ENCODE results near the gene MTERF4. TPM values are rescaled to one million over a fixed set of nuclear protein-coding genes. Genes with fewer than 3 reads are reported as not detected.

The MTERF4 gene
- total RNA-seq, 2 donors from 2014 or later, result 91.3 to 98.5 TPM

- Histone ChIP-seq H3K4me1 (replicated peaks) (no peaks in the 10 kb centered on the region), H3K4me3 (no peak overlapping the region), H3K36me3 (peaks cover 0 to 4% of the 10 kb centered on the region in 2 donors), H3K9me3 (no peaks in the 10 kb centered on the region), H3K27ac (no peak overlapping the region), H3K27me3 (replicated peaks; ENCODE audit: insufficient read depth) (no peaks in the 10 kb centered on the region)
- TF ChIP-seq POLR2A (IDR thresholded peaks at IDR 0.05), result no peak
- no peak for TF ChIP-seq POLR2AphosphoS5 (IDR thresholded peaks at IDR 0.05)
- no peak for TF ChIP-seq CTCF (IDR thresholded peaks at IDR 0.05)
- WGBS, result 91% methylated on average over 16 of the region's 16 CpGs
- intact Hi-C loops (cut with DNase I), result no loop called here
- no peak for DNase-seq (ENCODE audit: low spot score)
Observed at GRCh38 chr2:241138471-241138870, 36.4 kb upstream of the MTERF4 start.

GRCh38 chr2:241137276-241138190 is 35.4 kb upstream of the MTERF4 start:
- H3K27ac ChIP-seq, result no peak overlapping the region

GRCh38 chr2:241136661-241137260 is 34.7 kb upstream of the MTERF4 start:
- DNase-seq (ENCODE audit: low spot score), result no peak
- WGBS, result 94% methylated on average over 25 of the region's 25 CpGs
- Histone ChIP-seq H3K9me3 (no peaks in the 10 kb centered on the region), H3K27ac (no peak overlapping the region), H3K4me1 (replicated peaks) (no peaks in the 10 kb centered on the region), H3K27me3 (replicated peaks; ENCODE audit: insufficient read depth) (no peaks in the 10 kb centered on the region), H3K4me3 (no peak overlapping the region), H3K36me3 (peaks cover 0 to 4% of the 10 kb centered on the region in 2 donors)
- TF ChIP-seq POLR2A (IDR thresholded peaks at IDR 0.05), result no peak
- TF ChIP-seq CTCF (IDR thresholded peaks at IDR 0.05), result no peak
- TF ChIP-seq POLR2AphosphoS5 (IDR thresholded peaks at IDR 0.05), result no peak
- intact Hi-C loops (cut with DNase I), result no loop called here

More at GRCh38 chr2:241137276-241138190, 35.4 kb upstream of the MTERF4 start:
- WGBS, result 94% methylated on average over 24 of the region's 24 CpGs
- TF ChIP-seq POLR2AphosphoS5 (IDR thresholded peaks at IDR 0.05) (no peak), POLR2A (IDR thresholded peaks at IDR 0.05) (no peak), CTCF (IDR thresholded peaks at IDR 0.05) (no peak)
- Histone ChIP-seq H3K9me3 (no peaks in the 10 kb centered on the region), H3K4me1 (replicated peaks) (no peaks in the 10 kb centered on the region), H3K4me3 (no peak overlapping the region), H3K36me3 (peaks cover 0 to 4% of the 10 kb centered on the region in 2 donors), H3K27me3 (replicated peaks; ENCODE audit: insufficient read depth) (no peaks in the 10 kb centered on the region)
- DNase-seq (ENCODE audit: low spot score), result no peak
- intact Hi-C loops (cut with DNase I), result no loop called here

DNA sequence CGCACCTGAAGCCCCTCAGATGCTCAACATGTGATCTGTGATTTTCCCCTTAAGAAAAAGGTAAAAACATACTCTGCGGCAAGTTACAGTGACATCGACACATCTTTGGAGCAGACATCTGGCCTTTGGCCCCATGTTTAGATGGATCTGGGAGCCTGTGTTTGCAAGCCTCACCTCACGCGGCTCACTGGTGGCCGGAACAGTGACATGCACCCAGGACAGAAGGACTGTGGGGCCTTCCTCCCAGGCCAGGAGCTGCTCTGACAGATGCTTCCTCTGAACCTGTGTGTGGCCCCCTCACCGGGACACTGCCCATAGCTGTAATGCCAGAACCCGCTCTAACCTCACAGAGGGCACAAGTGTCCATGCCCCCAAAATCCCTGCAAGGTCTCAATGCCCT is 34.1 kb upstream of the MTERF4 start:
- 94% methylated on average over 8 of the region's 8 CpGs for WGBS
- DNase-seq (ENCODE audit: low spot score), result no peak
- Histone ChIP-seq H3K4me3 (no peak overlapping the region), H3K9me3 (no peaks in the 10 kb centered on the region), H3K27ac (no peak overlapping the region), H3K27me3 (replicated peaks; ENCODE audit: insufficient read depth) (no peaks in the 10 kb centered on the region), H3K36me3 (peaks cover 0 to 4% of the 10 kb centered on the region in 2 donors), H3K4me1 (replicated peaks) (no peaks in the 10 kb centered on the region)
- TF ChIP-seq POLR2A (IDR thresholded peaks at IDR 0.05), result no peak
- intact Hi-C loops (cut with DNase I), result no loop called here

DNA sequence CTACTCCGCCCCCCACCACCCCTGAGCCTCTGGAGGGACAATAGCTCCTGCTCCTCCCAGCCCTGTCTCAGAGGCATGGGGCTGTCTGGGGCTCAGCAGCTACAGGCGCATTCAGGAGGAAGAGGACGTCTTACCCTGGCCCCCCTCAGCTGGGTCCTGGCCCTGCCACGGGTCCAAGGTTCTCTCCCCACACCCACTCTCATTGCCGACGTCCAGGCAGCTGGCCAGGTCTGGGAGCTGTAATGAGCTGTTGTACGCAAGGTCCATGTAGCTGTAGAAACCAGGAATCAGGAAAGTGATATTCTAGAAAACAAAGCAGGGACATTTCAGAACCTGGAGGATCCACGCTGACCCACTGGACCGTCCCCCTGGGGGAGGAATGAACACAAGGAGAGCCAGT is 33.6 kb upstream of the MTERF4 start:
- no peak for TF ChIP-seq POLR2AphosphoS5 (IDR thresholded peaks at IDR 0.05)
- no peak for TF ChIP-seq CTCF (IDR thresholded peaks at IDR 0.05)
- no peak for TF ChIP-seq POLR2A (IDR thresholded peaks at IDR 0.05)
- H3K36me3 ChIP-seq, result peaks cover 0 to 4% of the 10 kb centered on the region in 2 donors
- WGBS, result 72% methylated on average over 9 of the region's 9 CpGs
- H3K9me3 ChIP-seq, result no peaks in the 10 kb centered on the region
- no peaks in the 10 kb centered on the region for H3K27me3 ChIP-seq (replicated peaks; ENCODE audit: insufficient read depth)
- H3K4me3 ChIP-seq, result no peak overlapping the region
- DNase-seq (ENCODE audit: low spot score), result no peak
- intact Hi-C loops (cut with DNase I), result no loop called here
- H3K4me1 ChIP-seq (replicated peaks), result no peaks in the 10 kb centered on the region
- no peak overlapping the region for H3K27ac ChIP-seq

Measured in prostate gland (tissue), 2 donors.